A549 treated with RU486 at 1 μM for 4 hours (cell line): ENCODE data around the gene SVIP. TPM values are rescaled to one million over a fixed set of nuclear protein-coding genes. Genes with fewer than 3 reads are reported as not detected.

Source experiments
- total RNA-seq: library from RNA; stranded (reverse); fragments of 200-300 nt; extraction: Qiagen RNA extraction; gene quantifications from 5 replicates; pipeline ENCODE4 v1.2.3, GENCODE V29; 2022; ENCODE audit warnings: low read depth

SVIP gene, protein sequence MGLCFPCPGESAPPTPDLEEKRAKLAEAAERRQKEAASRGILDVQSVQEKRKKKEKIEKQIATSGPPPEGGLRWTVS
- 10.6 to 16.4 TPM (median 15.4 TPM) in 5 replicates for total RNA-seq

DNA sequence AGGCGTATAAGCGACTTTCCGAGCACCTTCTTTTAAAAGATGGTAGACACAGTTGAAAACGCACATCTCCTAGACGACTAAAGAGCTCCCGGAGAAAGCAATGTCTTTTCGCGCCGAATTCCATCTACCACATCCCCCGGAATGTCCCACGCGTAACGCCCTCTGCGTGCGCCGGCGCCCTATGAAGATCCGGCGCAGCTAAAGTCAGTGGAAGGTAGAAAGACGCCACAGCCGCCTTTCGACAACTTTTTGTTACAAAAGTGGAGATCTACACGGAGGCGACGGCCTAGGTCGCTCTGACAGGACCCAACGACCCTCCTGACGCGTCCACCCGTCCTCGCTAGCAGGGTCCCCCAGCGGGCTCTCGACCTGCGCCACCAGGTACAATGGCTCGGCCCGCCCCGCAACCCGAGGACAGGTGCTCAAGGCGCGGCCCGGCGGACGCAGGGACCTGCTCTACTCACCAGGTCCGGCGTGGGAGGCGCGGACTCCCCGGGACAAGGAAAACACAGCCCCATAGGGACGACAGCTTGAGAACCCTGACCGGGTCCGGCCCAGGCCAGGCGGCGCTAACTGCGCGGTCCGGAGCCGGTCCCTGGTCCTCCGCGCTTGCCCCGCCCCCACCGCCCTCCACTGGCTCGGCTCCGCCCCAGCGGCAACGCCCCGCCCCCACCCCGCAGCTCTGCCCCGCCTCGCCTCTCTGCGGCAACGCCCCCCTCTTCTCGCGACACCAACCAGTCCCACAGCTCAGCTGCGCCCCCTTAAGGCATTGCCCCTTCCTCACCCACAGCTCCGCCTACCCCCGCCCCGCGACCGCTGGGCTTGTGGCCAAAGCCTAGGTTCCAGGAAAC, at the start of gene SVIP:
Gene SVIP, minus strand, starts transcription at position 571 of the 851 bp plus-strand sequence. Its CDS starts 53 bp downstream, at position 518.

DNA sequence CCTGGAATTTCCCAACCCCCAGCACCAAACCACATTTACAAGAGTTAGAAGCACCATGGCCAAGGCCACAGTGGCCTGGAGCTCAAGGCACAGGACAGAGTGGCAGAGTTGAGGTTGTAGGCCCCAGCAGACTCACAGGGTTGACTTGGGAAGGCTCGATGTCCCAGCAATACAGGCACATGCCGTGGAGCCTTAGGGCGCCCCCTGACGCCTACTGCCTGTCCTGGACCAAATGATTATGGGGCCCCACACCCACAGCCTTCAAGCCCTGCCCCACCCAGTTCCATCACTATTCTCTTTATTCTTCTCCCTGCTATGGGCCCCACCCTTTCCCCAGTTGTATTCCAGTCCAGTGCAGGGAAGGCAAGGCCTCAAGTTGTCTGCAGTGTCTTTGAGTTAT, 30.6 kb upstream of the SVIP start, which contains the start of gene CCDC179:
Gene CCDC179, minus strand, starts transcription at position 234 of the 400 bp plus-strand sequence. Its CDS starts 53 bp downstream, at position 181.

Other genes starting within 250 kb of the SVIP start
- 4.0 to 8.3 TPM (median 7.3 TPM) in 5 replicates for gene FANCF, start 204.0 kb downstream of the SVIP start, total RNA-seq
- 0.41 to 1.2 TPM (median 0.72 TPM) in 5 replicates for gene GAS2, start 163.2 kb downstream of the SVIP start, total RNA-seq
- gene CCDC179, start 30.7 kb upstream of the SVIP start, total RNA-seq: not detected in 5 replicates